Glutamatergic neuron (in vitro differentiated cells): ENCODE data around the gene IL19. TPM values are rescaled to one million over a fixed set of nuclear protein-coding genes. Genes with fewer than 3 reads are reported as not detected.

Experiments
- DNase-seq: peaks from one replicate; pipeline ENCODE4 v3.0.0; 2022
- H3K27ac Mint-ChIP-seq: one replicate; pipeline ENCODE4 v1.8.0; 2020; ENCODE audit warnings: mild to moderate bottlenecking, mixed read lengths, inconsistent platforms; ENCODE audit not compliant: unreplicated experiment
- H3K27me3 Mint-ChIP-seq: one replicate; pipeline ENCODE4 v1.8.0; 2020; ENCODE audit warnings: mild to moderate bottlenecking, moderate library complexity, mixed read lengths, inconsistent platforms; ENCODE audit not compliant: unreplicated experiment
- H3K36me3 Mint-ChIP-seq: one replicate; pipeline ENCODE4 v1.8.0; 2020; ENCODE audit warnings: mild to moderate bottlenecking, mixed read lengths, inconsistent platforms; ENCODE audit not compliant: unreplicated experiment
- H3K4me1 Mint-ChIP-seq: one replicate; pipeline ENCODE4 v1.8.0; 2020; ENCODE audit warnings: mild to moderate bottlenecking, low read depth, mixed read lengths, inconsistent platforms; ENCODE audit not compliant: unreplicated experiment
- H3K4me3 Mint-ChIP-seq: one replicate; pipeline ENCODE4 v1.8.0; 2020; ENCODE audit warnings: mild to moderate bottlenecking, mixed read lengths, inconsistent platforms; ENCODE audit not compliant: unreplicated experiment
- H3K9me3 Mint-ChIP-seq: one replicate; pipeline ENCODE4 v1.8.0; 2020; ENCODE audit warnings: mild to moderate bottlenecking, moderate library complexity, mixed read lengths, inconsistent platforms; ENCODE audit not compliant: unreplicated experiment
- CTCF ChIP-seq: fragments of 200-600 bp; sonication (generic); IDR thresholded peaks from one replicate; pipeline ENCODE4 v1.5.0; 2021; ENCODE audit not compliant: partially characterized antibody, unreplicated experiment
- total RNA-seq: library from RNA; stranded (reverse); fragmentation: NEBNext Ultra II Directional; extraction: Animal tissue kit (Norgen Biotek cat#: 25700); gene quantifications from one replicate; pipeline ENCODE4 v1.2.1, GENCODE V29; 2021; ENCODE audit not compliant: unreplicated experiment

IL19 gene
- total RNA-seq, 1 donor from 2014 or later = not detected

- no peaks in the 10 kb centered on the region for H3K27me3 Mint-ChIP-seq
- peak; percentile 58 for TF ChIP-seq CTCF
- H3K9me3 Mint-ChIP-seq = peaks cover 2% of the 10 kb centered on the region
- H3K4me3 Mint-ChIP-seq = no peak overlapping the region
- peaks cover 1% of the 10 kb centered on the region for H3K36me3 Mint-ChIP-seq
- DNase-seq = no peak
- H3K4me1 Mint-ChIP-seq = no peaks in the 10 kb centered on the region
- no peak overlapping the region for H3K27ac Mint-ChIP-seq
These were observed 112.0 kb downstream of the IL19 start for GRCh38 chr1:206882555-206882954.

GRCh38 chr1:206883160-206883559 lies 112.6 kb downstream of the IL19 start:
- Mint-ChIP-seq H3K27ac (no peak overlapping the region), H3K27me3 (no peaks in the 10 kb centered on the region), H3K4me3 (no peak overlapping the region), H3K36me3 (no peaks in the 10 kb centered on the region), H3K4me1 (no peaks in the 10 kb centered on the region), H3K9me3 (peaks cover 2% of the 10 kb centered on the region)
- no peak for DNase-seq
- no peak for TF ChIP-seq CTCF

- TF ChIP-seq CTCF = no peak
- H3K27me3 Mint-ChIP-seq = no peaks in the 10 kb centered on the region
- no peak overlapping the region for H3K27ac Mint-ChIP-seq
- no peaks in the 10 kb centered on the region for H3K4me1 Mint-ChIP-seq
- H3K9me3 Mint-ChIP-seq = no peaks in the 10 kb centered on the region
- H3K4me3 Mint-ChIP-seq = no peak overlapping the region
- no peak for DNase-seq
- no peaks in the 10 kb centered on the region for H3K36me3 Mint-ChIP-seq
These were observed 113.3 kb downstream of the IL19 start for GRCh38 chr1:206883876-206884275.

GRCh38 chr1:206885341-206886060 lies 114.9 kb downstream of the IL19 start:
- H3K9me3 Mint-ChIP-seq = no peaks in the 10 kb centered on the region
- H3K4me3 Mint-ChIP-seq = no peak overlapping the region
- no peak for TF ChIP-seq CTCF
- no peak overlapping the region for H3K27ac Mint-ChIP-seq
- no peaks in the 10 kb centered on the region for H3K36me3 Mint-ChIP-seq
- DNase-seq = no peak
- no peaks in the 10 kb centered on the region for H3K4me1 Mint-ChIP-seq
- H3K27me3 Mint-ChIP-seq = no peaks in the 10 kb centered on the region

- no peaks in the 10 kb centered on the region for H3K9me3 Mint-ChIP-seq
- no peak overlapping the region for H3K4me3 Mint-ChIP-seq
- TF ChIP-seq CTCF = no peak
- no peak for DNase-seq
- H3K4me1 Mint-ChIP-seq = no peaks in the 10 kb centered on the region
- H3K27ac Mint-ChIP-seq = no peak overlapping the region
- no peaks in the 10 kb centered on the region for H3K27me3 Mint-ChIP-seq
- H3K36me3 Mint-ChIP-seq = no peaks in the 10 kb centered on the region
These were observed 116.3 kb downstream of the IL19 start for GRCh38 chr1:206886831-206887230.
